Measurements from ENCODE around the gene ACTMAP. TPM values are rescaled to one million over a fixed set of nuclear protein-coding genes. Genes with fewer than 3 reads are reported as not detected.

The ACTMAP gene
- total and polyA plus RNA-seq, 9 donors: 2.1 to 6.5 (median 3.7) TPM

- H3K36me3 ChIP-seq: no peaks in the 10 kb centered on the region
- H3K4me1 ChIP-seq (ENCODE audit: insufficient read depth): peaks cover 3% of the 10 kb centered on the region
- DNase-seq: no peak
- H3K9me3 ChIP-seq: no peaks in the 10 kb centered on the region
- no peak for TF ChIP-seq EP300 (IDR thresholded peaks at IDR 0.05)
- TF ChIP-seq CTCF (IDR thresholded peaks at IDR 0.05): no peak
- TF ChIP-seq POLR2A (IDR thresholded peaks at IDR 0.05): no peak
- H3K27me3 ChIP-seq: no peaks in the 10 kb centered on the region
- H3K27ac ChIP-seq: no peak overlapping the region
- no peak overlapping the region for H3K4me3 ChIP-seq
- intact Hi-C loops (cut with DNase I): no loop called here
- 93 to 95% (median 94%) methylated on average over 3 of the region's 3 CpGs for WGBS, 3 donors
Measured at GRCh38 chr19:40724855-40725254, 25.4 kb downstream of the ACTMAP start.

GRCh38 chr19:40724315-40724714, 26.0 kb downstream of the ACTMAP start:
- DNase-seq: no peak
- no peak overlapping the region for H3K27ac ChIP-seq
- WGBS, 3 donors: 91 to 92% (median 91%) methylated on average over 4 of the region's 4 CpGs
- peaks cover 6% of the 10 kb centered on the region for H3K4me1 ChIP-seq (ENCODE audit: insufficient read depth)
- TF ChIP-seq EP300 (IDR thresholded peaks at IDR 0.05): no peak
- TF ChIP-seq CTCF (IDR thresholded peaks at IDR 0.05): no peak
- TF ChIP-seq POLR2A (IDR thresholded peaks at IDR 0.05): no peak
- intact Hi-C loops (cut with DNase I): no loop called here
- H3K27me3 ChIP-seq: no peaks in the 10 kb centered on the region
- H3K4me3 ChIP-seq: no peak overlapping the region
- H3K9me3 ChIP-seq: no peaks in the 10 kb centered on the region
- H3K36me3 ChIP-seq: no peaks in the 10 kb centered on the region

- 92 to 94% (median 93%) methylated on average over 5 of the region's 5 CpGs for WGBS, 3 donors
- TF ChIP-seq EP300 (IDR thresholded peaks at IDR 0.05): no peak
- no peak for TF ChIP-seq POLR2A (IDR thresholded peaks at IDR 0.05)
- no peak for TF ChIP-seq CTCF (IDR thresholded peaks at IDR 0.05)
Measured at GRCh38 chr19:40723661-40724254, 26.5 kb downstream of the ACTMAP start.

GRCh38 chr19:40721936-40722661, 28.2 kb downstream of the ACTMAP start:
- 53 to 67% (median 60%) methylated on average over 9 of the region's 9 CpGs for WGBS, 3 donors
- TF ChIP-seq EP300 (IDR thresholded peaks at IDR 0.05) (no peak), CTCF (IDR thresholded peaks at IDR 0.05) (no peak), POLR2A (IDR thresholded peaks at IDR 0.05) (no peak)
- Histone ChIP-seq H3K4me1 (ENCODE audit: insufficient read depth) (peaks cover 9% of the 10 kb centered on the region), H3K27ac (no peak overlapping the region), H3K27me3 (no peaks in the 10 kb centered on the region), H3K4me3 (no peak overlapping the region), H3K36me3 (no peaks in the 10 kb centered on the region), H3K9me3 (no peaks in the 10 kb centered on the region)
- no peak for DNase-seq
- intact Hi-C loops (cut with DNase I): no loop called here

More at GRCh38 chr19:40723661-40724254, 26.5 kb downstream of the ACTMAP start:
- intact Hi-C loops (cut with DNase I): no loop called here
- no peak for DNase-seq
- Histone ChIP-seq H3K4me3 (no peak overlapping the region), H3K36me3 (no peaks in the 10 kb centered on the region), H3K27ac (no peak overlapping the region), H3K9me3 (no peaks in the 10 kb centered on the region), H3K4me1 (ENCODE audit: insufficient read depth) (peaks cover 9% of the 10 kb centered on the region), H3K27me3 (no peaks in the 10 kb centered on the region)

All from ovary (tissue), 9 donors.